NCI-H128 (cell line): Measurements from ENCODE around the gene HOXB8.

Experiments
- DNase-seq: peaks from one replicate; lab custom pipeline; 2025; ENCODE audit not compliant: unreplicated experiment; lab: John Stamatoyannopoulos, UW

The HOXB8 gene

GRCh38 chr17:48611213-48611612 lies 3.9 kb downstream of the HOXB8 start:
- no peak for DNase-seq

GRCh38 chr17:48610282-48611211 lies 4.5 kb downstream of the HOXB8 start, which contains the start of gene HOXB7:
TSS of gene HOXB7 (minus strand) at chr17:48611017. CDS start at chr17:48610918, 99 bp downstream.
- DNase-seq = no peak

- DNase-seq = no peak
Observed at GRCh38 chr17:48609759-48610281, 5.3 kb downstream of the HOXB8 start.

- DNase-seq = no peak
Observed at GRCh38 chr17:48609033-48609432, 6.1 kb downstream of the HOXB8 start.

GRCh38 chr17:48608494-48608834 lies 6.6 kb downstream of the HOXB8 start:
- DNase-seq = no peak

- DNase-seq = no peak
Observed at GRCh38 chr17:48606892-48607614, 8.0 kb downstream of the HOXB8 start.

GRCh38 chr17:48605991-48606891 lies 8.9 kb downstream of the HOXB8 start:
- DNase-seq = no peak

- DNase-seq = no peak
Observed at GRCh38 chr17:48605409-48605919, 9.6 kb downstream of the HOXB8 start.

- DNase-seq = no peak
Observed at GRCh38 chr17:48604770-48605329, 10.2 kb downstream of the HOXB8 start, which contains the start of gene HOXB6. TSS of gene HOXB6 (minus strand) at chr17:48604986. CDS start at chr17:48598150, 6,836 bp downstream.

- no peak for DNase-seq
Observed at GRCh38 chr17:48603959-48604769, 10.9 kb downstream of the HOXB8 start.

- DNase-seq = no peak
Observed at GRCh38 chr17:48601539-48602425, 13.3 kb downstream of the HOXB8 start.

- no peak for DNase-seq
Observed at GRCh38 chr17:48601207-48601538, 13.9 kb downstream of the HOXB8 start.

- no peak for DNase-seq
Observed at GRCh38 chr17:48600244-48601098, 14.6 kb downstream of the HOXB8 start.

GRCh38 chr17:48599354-48599753 lies 15.7 kb downstream of the HOXB8 start:
- DNase-seq = no peak

- DNase-seq = no peak
Observed at GRCh38 chr17:48598736-48599135, 16.4 kb downstream of the HOXB8 start.

- DNase-seq = no peak
Observed at GRCh38 chr17:48597778-48598631, 17.1 kb downstream of the HOXB8 start.

GRCh38 chr17:48597528-48597777 lies 17.6 kb downstream of the HOXB8 start:
- no peak for DNase-seq
